GM19372 (cell line): Measurements from ENCODE around the gene ELN.
A peak's percentile ranks its signal among the peaks of the same experiment; 100 is the strongest.

Experiments
- ATAC-seq: cut with Tn5 transposase; IDR thresholded peaks from one replicate; pipeline ENCODE4 v1.9.1; 2021; ENCODE audit warnings: mild to moderate bottlenecking, low read depth, moderate library complexity; ENCODE audit not compliant: unreplicated experiment

Gene ELN

GRCh38 chr7:74084722-74085578 lies 57.0 kb downstream of the ELN start:
- no peak for ATAC-seq

- ATAC-seq: no peak
Measured at GRCh38 chr7:74087791-74088453, 59.9 kb downstream of the ELN start.

- ATAC-seq: no peak
Measured at GRCh38 chr7:74092321-74092963, 64.5 kb downstream of the ELN start.

- peak; percentile 68 for ATAC-seq
Measured at GRCh38 chr7:74092964-74093471, 65.0 kb downstream of the ELN start.

- ATAC-seq: peak; percentile 6
Measured at GRCh38 chr7:74093671-74094223, 65.8 kb downstream of the ELN start.

- peak; percentile 39 for ATAC-seq
Measured at GRCh38 chr7:74094224-74095101, 66.5 kb downstream of the ELN start.

GRCh38 chr7:74095135-74095534 lies 67.2 kb downstream of the ELN start:
- ATAC-seq: no peak

GRCh38 chr7:74097937-74098614 lies 70.1 kb downstream of the ELN start:
- ATAC-seq: no peak

- no peak for ATAC-seq
Measured at GRCh38 chr7:74099031-74099430, 71.1 kb downstream of the ELN start.

GRCh38 chr7:74101061-74101681 lies 73.2 kb downstream of the ELN start:
- ATAC-seq: peak; percentile 75

- ATAC-seq: no peak
Measured at GRCh38 chr7:74103219-74103772, 75.3 kb downstream of the ELN start.

- ATAC-seq: no peak
Measured at GRCh38 chr7:74104702-74105101, 76.7 kb downstream of the ELN start.

- ATAC-seq: no peak
Measured at GRCh38 chr7:74105992-74106391, 78.0 kb downstream of the ELN start.

GRCh38 chr7:74106846-74107245 lies 78.9 kb downstream of the ELN start:
- no peak for ATAC-seq

GRCh38 chr7:74115326-74115725 lies 87.4 kb downstream of the ELN start:
- ATAC-seq: no peak

GRCh38 chr7:74116356-74116755 lies 88.4 kb downstream of the ELN start:
- no peak for ATAC-seq
